HEK293 (cell line): ENCODE measurements around the gene B3GNT9.

Experiments used
- AEBP2 ChIP-seq: fragments of 450-650 bp; formaldehyde crosslinking; IDR thresholded peaks from 2 replicates; pipeline ENCODE4 v1.5.1; 2016; ENCODE audit warnings: missing biosample characterization, missing genetic modification characterization, borderline replicate concordance
- CTCF ChIP-seq: fragments of 450-650 bp; formaldehyde crosslinking; IDR thresholded peaks from 2 replicates; pipeline ENCODE4 v1.5.1; 2016; ENCODE audit warnings: missing biosample characterization, missing genetic modification characterization
- GLI4 ChIP-seq: fragments of 450-650 bp; formaldehyde crosslinking; IDR thresholded peaks from 2 replicates; pipeline ENCODE4 v1.5.1; 2016; ENCODE audit warnings: missing biosample characterization, missing genetic modification characterization
- REST ChIP-seq: fragments of 450-650 bp; formaldehyde crosslinking; IDR thresholded peaks from 2 replicates; pipeline ENCODE4 v1.5.1; 2016; ENCODE audit warnings: missing biosample characterization, missing genetic modification characterization
- ZBTB1 ChIP-seq: fragments of 450-650 bp; formaldehyde crosslinking; IDR thresholded peaks from 2 replicates; pipeline ENCODE4 v1.5.1; 2016; ENCODE audit warnings: missing biosample characterization, missing genetic modification characterization
- ZNF114 ChIP-seq: fragments of 450-650 bp; formaldehyde crosslinking; IDR thresholded peaks from 2 replicates; pipeline ENCODE4 v1.5.0; 2017; ENCODE audit warnings: missing biosample characterization, missing genetic modification characterization
- ZNF501 ChIP-seq: fragments of 450-650 bp; formaldehyde crosslinking; IDR thresholded peaks from 2 replicates; pipeline ENCODE4 v1.5.1; 2016; ENCODE audit warnings: missing biosample characterization, missing genetic modification characterization

- TF ChIP-seq ZNF114 (tag by site-specific recombination) (no peak), REST (tag by site-specific recombination) (no peak), GLI4 (tag by site-specific recombination) (no peak), CTCF (tag by site-specific recombination) (no peak), ZBTB1 (tag by site-specific recombination) (no peak), AEBP2 (tag by site-specific recombination) (no peak), ZNF501 (no peak)
These were observed 15.3 kb upstream of the B3GNT9 start for GRCh38 chr16:67166110-67166547.
